Adrenal gland (tissue), 12 donors: ENCODE measurements around the gene SLC35C1. TPM values are rescaled to one million over a fixed set of nuclear protein-coding genes. Genes with fewer than 3 reads are reported as not detected.

Experiments used
- DNase-seq, 7 donors: peaks; one replicate each; pipeline ENCODE4 v3.0.0-alpha.2; 2019 to 2020
- H3K27ac ChIP-seq, 5 donors: fragments of 200-600 bp; sonication (generic) in 4 of 5; 1 replicate in 3 of 5; 2 replicates in 2 of 5; pipeline versions ENCODE4 v1.5.1 to v1.8.0; 2016 to 2020; ENCODE audit warnings: mild to moderate bottlenecking in 1 of 5
- H3K27me3 ChIP-seq: fragments of 200-600 bp; 2 replicates; pipeline ENCODE4 v1.8.0; 2021
- H3K36me3 ChIP-seq, 2 donors: fragments of 200-600 bp; replicated peaks in 1 of 2; 1 replicate in 1 of 2; 2 replicates in 1 of 2; pipeline versions ENCODE4 v1.5.1 to v1.8.0; 2018 to 2022
- H3K4me1 ChIP-seq, 2 donors: fragments of 200-600 bp; replicated peaks in 1 of 2; 1 replicate in 1 of 2; 2 replicates in 1 of 2; pipeline versions ENCODE4 v1.5.1 to v1.8.0; 2018 to 2021
- H3K4me3 ChIP-seq, 4 donors: fragments of 200-600 bp; sonication (generic) in 3 of 4; one replicate each; pipeline ENCODE4 v1.5.1; 2016 to 2018
- H3K9me3 ChIP-seq, 3 donors: fragments of 200-600 bp; sonication (generic) in 1 of 3; replicated peaks in 1 of 3; 1 replicate in 2 of 3; 2 replicates in 1 of 3; pipeline versions ENCODE4 v1.5.1 to v1.8.0; 2016 to 2021
- POLR2A ChIP-seq, 2 donors: fragments of 450-650 bp; IDR thresholded peaks; one replicate each; pipeline ENCODE4 v1.6.1; 2017; ENCODE audit warnings: antibody characterized with exemption in 2 of 2, mild to moderate bottlenecking in 2 of 2, moderate library complexity in 1 of 2
- WGBS, 4 donors: extraction: QIAGEN DNeasy Blood & Tissue Kit in 2 of 4; methylation state at CpG; one replicate each; pipeline versions ENCODE4 v1.1.5 to v1.1.7; 2013 to 2017; 5-methylcytosine and 5-hydroxymethylcytosine counted together
- intact Hi-C, 2 donors: fragments of 100-400 bp; cut with DNase I; formaldehyde crosslinking; loops; one replicate each; pipeline versions ENCODE4 v1.14.1 to v1.15.0; 2022 to 2023
- polyA plus RNA-seq, 3 donors: library from polyadenylated mRNA; stranded (reverse); fragments of 200-250 nt in 2 of 3; fragments of 350-450 nt in 1 of 3; fragmentation: Illumina TruSeq in 1 of 3; extraction: RNeasy Lipid Tissue Mini Kit (QIAGEN cat#74804) in 1 of 3; gene quantifications; one replicate each; pipeline ENCODE4 v1.2.3, GENCODE V29; 2013 to 2014
- total RNA-seq, 9 donors: library from RNA; depleted of rRNA in 4 of 9; stranded (reverse); fragments of >200 nt in 4 of 9; fragments of 120-200 nt in 1 of 9; fragmentation: NEBNext Ultra II Directional in 1 of 9; extraction: Animal tissue kit (Norgen Biotek cat#: 25700) in 1 of 9; gene quantifications; one replicate each; pipeline versions ENCODE4 v1.1.0 to v1.2.4, GENCODE V29; 2013 to 2023
- TF ChIP-seq, protein P1 (sequence below), 6 experiments: fragments of 450-650 bp in 4 of 6; fragments of 200-600 bp in 2 of 6; sonication (generic) in 1 of 6; IDR thresholded peaks; 1 replicate in 5 of 6; 2 replicates in 1 of 6; pipeline versions ENCODE4 v1.5.1 to v1.8.0; 2016 to 2021; ENCODE audit warnings: antibody characterized with exemption in 6 of 6, mild to moderate bottlenecking in 2 of 6, moderate library complexity in 1 of 6
- donor health status: healthy with polysubstance abuse.
- donor health status: Bipolar disorder and iron deficiency.
- donor health status: DM: yes; HTN: yes; CAD: no.
- donor health status: DM: no; HTN: no; CAD: no.
- donor health status: DM: no; HTN: no; CAD: no.
- donor health status: DM: yes; HTN: yes; CAD: no.

The SLC35C1 gene
- total and polyA plus RNA-seq, 12 donors: 4.4 to 17.3 (median 10.1) TPM

- no peaks in the 10 kb centered on the region for H3K9me3 ChIP-seq
- H3K36me3 ChIP-seq: peaks cover 0 to 16% of the 10 kb centered on the region in 2 donors
- H3K4me3 ChIP-seq: no peak overlapping the region
- WGBS, 4 donors: 69 to 88% (median 86%) methylated on average over 3 of the region's 3 CpGs
- no peak for TF ChIP-seq POLR2A (IDR thresholded peaks at IDR 0.05)
- TF ChIP-seq, protein P1, sequence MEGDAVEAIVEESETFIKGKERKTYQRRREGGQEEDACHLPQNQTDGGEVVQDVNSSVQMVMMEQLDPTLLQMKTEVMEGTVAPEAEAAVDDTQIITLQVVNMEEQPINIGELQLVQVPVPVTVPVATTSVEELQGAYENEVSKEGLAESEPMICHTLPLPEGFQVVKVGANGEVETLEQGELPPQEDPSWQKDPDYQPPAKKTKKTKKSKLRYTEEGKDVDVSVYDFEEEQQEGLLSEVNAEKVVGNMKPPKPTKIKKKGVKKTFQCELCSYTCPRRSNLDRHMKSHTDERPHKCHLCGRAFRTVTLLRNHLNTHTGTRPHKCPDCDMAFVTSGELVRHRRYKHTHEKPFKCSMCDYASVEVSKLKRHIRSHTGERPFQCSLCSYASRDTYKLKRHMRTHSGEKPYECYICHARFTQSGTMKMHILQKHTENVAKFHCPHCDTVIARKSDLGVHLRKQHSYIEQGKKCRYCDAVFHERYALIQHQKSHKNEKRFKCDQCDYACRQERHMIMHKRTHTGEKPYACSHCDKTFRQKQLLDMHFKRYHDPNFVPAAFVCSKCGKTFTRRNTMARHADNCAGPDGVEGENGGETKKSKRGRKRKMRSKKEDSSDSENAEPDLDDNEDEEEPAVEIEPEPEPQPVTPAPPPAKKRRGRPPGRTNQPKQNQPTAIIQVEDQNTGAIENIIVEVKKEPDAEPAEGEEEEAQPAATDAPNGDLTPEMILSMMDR (IDR thresholded peaks at IDR 0.05): no peak
- no peaks in the 10 kb centered on the region for H3K27me3 ChIP-seq
- no peaks in the 10 kb centered on the region for H3K4me1 ChIP-seq
- intact Hi-C loops: no loop called here
- DNase-seq: peak in 1 of 7 donors; percentile 37
- no peak overlapping the region for H3K27ac ChIP-seq
These were observed 10.8 kb downstream of the SLC35C1 start for GRCh38 chr11:45815747-45816146.

GRCh38 chr11:45816614-45817013, 11.7 kb downstream of the SLC35C1 start:
- H3K27ac ChIP-seq: no peak overlapping the region
- H3K4me3 ChIP-seq: no peak overlapping the region
- no peaks in the 10 kb centered on the region for H3K9me3 ChIP-seq
- DNase-seq: no peak
- H3K36me3 ChIP-seq: peaks cover 0 to 7% of the 10 kb centered on the region in 2 donors
- intact Hi-C loops: no loop called here
- H3K4me1 ChIP-seq: no peaks in the 10 kb centered on the region
- no peaks in the 10 kb centered on the region for H3K27me3 ChIP-seq
- 62 to 90% (median 78%) methylated on average over 1 to 3 of the region's 3 CpGs for WGBS, 4 donors
- TF ChIP-seq POLR2A (IDR thresholded peaks at IDR 0.05): no peak
- TF ChIP-seq, protein P1 (IDR thresholded peaks at IDR 0.05): no peak

- Histone ChIP-seq H3K36me3 (peaks cover 0 to 2% of the 10 kb centered on the region in 2 donors), H3K27ac (no peak overlapping the region), H3K4me1 (no peaks in the 10 kb centered on the region), H3K27me3 (no peaks in the 10 kb centered on the region), H3K9me3 (no peaks in the 10 kb centered on the region), H3K4me3 (no peak overlapping the region)
- DNase-seq: no peak
- TF ChIP-seq POLR2A (IDR thresholded peaks at IDR 0.05): no peak
- TF ChIP-seq, protein P1 (IDR thresholded peaks at IDR 0.05): no peak
- WGBS, 4 donors: 89 to 97% (median 95%) methylated on average over 7 of the region's 7 CpGs
- intact Hi-C loops: no loop called here
These were observed 12.2 kb downstream of the SLC35C1 start for GRCh38 chr11:45817191-45817590.

DNA sequence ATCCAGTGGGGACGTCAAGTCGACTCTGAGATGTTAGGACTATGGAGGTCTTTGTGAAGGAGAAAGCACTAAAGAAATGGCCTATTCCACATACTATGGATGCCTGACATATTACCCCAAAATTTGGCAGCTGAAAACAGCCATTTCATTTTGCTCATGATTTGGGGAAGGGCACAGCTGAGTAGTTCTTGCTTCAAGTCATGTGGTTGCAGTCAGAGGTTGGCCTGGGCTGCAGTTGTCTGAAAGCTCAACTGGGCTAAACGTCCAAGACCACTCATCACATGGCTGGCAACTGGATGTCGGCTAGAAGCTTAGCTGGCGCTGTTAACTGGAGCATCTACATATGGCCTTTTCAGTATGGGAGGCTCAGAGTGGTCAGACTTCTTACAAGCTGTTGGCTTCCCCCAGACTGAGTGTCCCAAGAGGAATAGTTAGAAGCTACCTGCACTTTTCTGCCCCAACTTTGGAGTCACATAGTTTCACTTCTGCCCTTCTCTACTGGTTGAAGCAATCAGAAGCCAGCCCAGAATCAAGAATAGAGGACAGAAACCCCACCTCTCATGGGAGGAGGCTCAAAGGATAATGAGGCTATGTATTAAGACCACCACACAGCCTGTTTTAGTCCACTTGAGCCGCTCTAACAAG, 14.1 kb downstream of the SLC35C1 start:
- TF ChIP-seq POLR2A (IDR thresholded peaks at IDR 0.05): no peak
- TF ChIP-seq, protein P1 (IDR thresholded peaks at IDR 0.05): no peak
- no peak overlapping the region for H3K27ac ChIP-seq
- H3K27me3 ChIP-seq: no peaks in the 10 kb centered on the region
- 83 to 92% (median 88%) methylated on average over 6 of the region's 6 CpGs for WGBS, 4 donors
- no peaks in the 10 kb centered on the region for H3K4me1 ChIP-seq
- DNase-seq: peak in 1 of 7 donors; percentile 34
- H3K4me3 ChIP-seq: no peak overlapping the region
- H3K36me3 ChIP-seq: no peaks in the 10 kb centered on the region
- intact Hi-C loops: no loop called here
- H3K9me3 ChIP-seq: no peaks in the 10 kb centered on the region
